Caki2 (cell line): ENCODE results near the gene GABPB1. TPM values are rescaled to one million over a fixed set of nuclear protein-coding genes. Genes with fewer than 3 reads are reported as not detected.
A peak's percentile ranks its signal among the peaks of the same experiment; 100 is the strongest.

Experiments
- DNase-seq: peaks from one replicate; pipeline ENCODE4 v3.0.0-alpha.2; 2015; ENCODE audit warnings: low read depth
- in situ Hi-C: cut with HindIII; loops from 2 replicates; pipeline ENCODE4 v1.10.0; 2016; ENCODE audit warnings: low sequenced_read_pairs, low pct_unique_long_range_greater_than_20kb, mixed read lengths
- total RNA-seq: library from RNA; depleted of rRNA; stranded (reverse); fragments of >200 nt; shearing (Covaris generic); gene quantifications from 2 replicates; pipeline ENCODE4 v1.2.3, GENCODE V29; 2014; ENCODE audit warnings: low replicate concordance

Gene GABPB1
- total RNA-seq, 1 experiment from 2014 or later, result 26.9 TPM

GRCh38 chr15:50353251-50353974 is 1.6 kb downstream of the GABPB1 start:
- in situ Hi-C loops, result no loop called here
- peak; percentile 22 for DNase-seq

- in situ Hi-C loops, result no loop called here
- no peak for DNase-seq
These were observed 4.4 kb downstream of the GABPB1 start for GRCh38 chr15:50350621-50351020.

GRCh38 chr15:50345298-50345697 is 9.7 kb downstream of the GABPB1 start:
- in situ Hi-C loops, result no loop called here
- DNase-seq, result no peak

GRCh38 chr15:50344006-50344464 is 11.0 kb downstream of the GABPB1 start:
- DNase-seq, result no peak
- in situ Hi-C loops, result no loop called here

- in situ Hi-C loops, result no loop called here
- no peak for DNase-seq
These were observed 13.3 kb downstream of the GABPB1 start for GRCh38 chr15:50341616-50342136.

- in situ Hi-C loops, result no loop called here
- DNase-seq, result no peak
These were observed 14.6 kb downstream of the GABPB1 start for GRCh38 chr15:50340416-50340815.

- no peak for DNase-seq
- in situ Hi-C loops, result no loop called here
These were observed 15.3 kb downstream of the GABPB1 start for GRCh38 chr15:50339717-50340116.

- in situ Hi-C loops, result no loop called here
- DNase-seq, result no peak
These were observed 19.7 kb downstream of the GABPB1 start for GRCh38 chr15:50335251-50335650.

- no peak for DNase-seq
- in situ Hi-C loops, result no loop called here
These were observed 21.8 kb downstream of the GABPB1 start for GRCh38 chr15:50333229-50333628.

GRCh38 chr15:50330921-50331320 is 24.1 kb downstream of the GABPB1 start:
- DNase-seq, result peak; percentile 31
- in situ Hi-C loops, result no loop called here

GRCh38 chr15:50328116-50328515 is 26.9 kb downstream of the GABPB1 start:
- in situ Hi-C loops, result no loop called here
- DNase-seq, result no peak

- no peak for DNase-seq
- in situ Hi-C loops, result no loop called here
These were observed 33.3 kb downstream of the GABPB1 start for GRCh38 chr15:50321680-50322210.

- in situ Hi-C loops, result no loop called here
These were observed 34.5 kb downstream of the GABPB1 start for GRCh38 chr15:50320504-50320903.

GRCh38 chr15:50318697-50319096 is 36.3 kb downstream of the GABPB1 start:
- in situ Hi-C loops, result no loop called here
- no peak for DNase-seq

More at GRCh38 chr15:50320504-50320903, 34.5 kb downstream of the GABPB1 start:
- DNase-seq, result no peak

- in situ Hi-C loops, result no loop called here
- DNase-seq, result peak; percentile 24
These were observed 39.0 kb downstream of the GABPB1 start for GRCh38 chr15:50315814-50316630.

- in situ Hi-C loops, result no loop called here
- no peak for DNase-seq
These were observed 42.4 kb downstream of the GABPB1 start for GRCh38 chr15:50312636-50313035.

GRCh38 chr15:50307799-50308198 is 47.2 kb downstream of the GABPB1 start:
- in situ Hi-C loops, result no loop called here
- DNase-seq, result no peak

GRCh38 chr15:50304836-50305235 is 50.2 kb downstream of the GABPB1 start:
- in situ Hi-C loops, result no loop called here
- no peak for DNase-seq

- no peak for DNase-seq
- in situ Hi-C loops, result no loop called here
These were observed 52.4 kb downstream of the GABPB1 start for GRCh38 chr15:50302581-50302980.
